Cerebellar cortex (tissue), 1 donor: ENCODE measurements around the gene TOP2B.

Source experiments
- DNase-seq: peaks from one replicate; pipeline ENCODE4 v3.0.0-alpha.2; 2015; ENCODE audit warnings: low spot score

Gene TOP2B, protein sequence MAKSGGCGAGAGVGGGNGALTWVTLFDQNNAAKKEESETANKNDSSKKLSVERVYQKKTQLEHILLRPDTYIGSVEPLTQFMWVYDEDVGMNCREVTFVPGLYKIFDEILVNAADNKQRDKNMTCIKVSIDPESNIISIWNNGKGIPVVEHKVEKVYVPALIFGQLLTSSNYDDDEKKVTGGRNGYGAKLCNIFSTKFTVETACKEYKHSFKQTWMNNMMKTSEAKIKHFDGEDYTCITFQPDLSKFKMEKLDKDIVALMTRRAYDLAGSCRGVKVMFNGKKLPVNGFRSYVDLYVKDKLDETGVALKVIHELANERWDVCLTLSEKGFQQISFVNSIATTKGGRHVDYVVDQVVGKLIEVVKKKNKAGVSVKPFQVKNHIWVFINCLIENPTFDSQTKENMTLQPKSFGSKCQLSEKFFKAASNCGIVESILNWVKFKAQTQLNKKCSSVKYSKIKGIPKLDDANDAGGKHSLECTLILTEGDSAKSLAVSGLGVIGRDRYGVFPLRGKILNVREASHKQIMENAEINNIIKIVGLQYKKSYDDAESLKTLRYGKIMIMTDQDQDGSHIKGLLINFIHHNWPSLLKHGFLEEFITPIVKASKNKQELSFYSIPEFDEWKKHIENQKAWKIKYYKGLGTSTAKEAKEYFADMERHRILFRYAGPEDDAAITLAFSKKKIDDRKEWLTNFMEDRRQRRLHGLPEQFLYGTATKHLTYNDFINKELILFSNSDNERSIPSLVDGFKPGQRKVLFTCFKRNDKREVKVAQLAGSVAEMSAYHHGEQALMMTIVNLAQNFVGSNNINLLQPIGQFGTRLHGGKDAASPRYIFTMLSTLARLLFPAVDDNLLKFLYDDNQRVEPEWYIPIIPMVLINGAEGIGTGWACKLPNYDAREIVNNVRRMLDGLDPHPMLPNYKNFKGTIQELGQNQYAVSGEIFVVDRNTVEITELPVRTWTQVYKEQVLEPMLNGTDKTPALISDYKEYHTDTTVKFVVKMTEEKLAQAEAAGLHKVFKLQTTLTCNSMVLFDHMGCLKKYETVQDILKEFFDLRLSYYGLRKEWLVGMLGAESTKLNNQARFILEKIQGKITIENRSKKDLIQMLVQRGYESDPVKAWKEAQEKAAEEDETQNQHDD (N-terminal part only)

DNA sequence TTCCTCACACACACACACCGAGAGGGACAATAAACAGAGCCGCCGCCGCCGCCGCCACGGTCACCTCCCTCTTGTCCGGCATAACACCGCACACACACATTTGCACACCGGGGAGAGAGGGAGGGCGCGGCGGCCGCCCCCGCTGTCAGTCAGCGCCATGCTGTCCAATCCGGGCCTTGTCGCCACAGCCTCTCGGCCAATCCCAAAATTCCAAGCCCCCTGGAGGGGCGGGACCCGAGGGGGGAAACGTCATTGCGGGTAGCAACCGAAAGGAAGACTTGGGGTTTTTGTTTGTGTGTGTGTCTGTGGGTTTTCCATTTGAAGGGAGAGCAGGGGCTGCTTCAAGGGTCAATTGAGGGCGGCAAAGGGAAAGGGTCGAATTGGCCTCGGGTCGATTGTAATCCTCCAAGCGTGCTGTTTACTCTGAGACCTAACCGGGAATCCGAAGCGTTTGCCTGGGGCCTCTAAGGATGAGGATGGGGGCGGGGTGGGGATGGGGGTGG lies at the start of gene TOP2B:
TSS of gene TOP2B (minus strand) at position 96 of the 503 bp plus-strand sequence. CDS start 610 bp downstream, outside the sequence.
- peak; percentile 98 for DNase-seq

DNA sequence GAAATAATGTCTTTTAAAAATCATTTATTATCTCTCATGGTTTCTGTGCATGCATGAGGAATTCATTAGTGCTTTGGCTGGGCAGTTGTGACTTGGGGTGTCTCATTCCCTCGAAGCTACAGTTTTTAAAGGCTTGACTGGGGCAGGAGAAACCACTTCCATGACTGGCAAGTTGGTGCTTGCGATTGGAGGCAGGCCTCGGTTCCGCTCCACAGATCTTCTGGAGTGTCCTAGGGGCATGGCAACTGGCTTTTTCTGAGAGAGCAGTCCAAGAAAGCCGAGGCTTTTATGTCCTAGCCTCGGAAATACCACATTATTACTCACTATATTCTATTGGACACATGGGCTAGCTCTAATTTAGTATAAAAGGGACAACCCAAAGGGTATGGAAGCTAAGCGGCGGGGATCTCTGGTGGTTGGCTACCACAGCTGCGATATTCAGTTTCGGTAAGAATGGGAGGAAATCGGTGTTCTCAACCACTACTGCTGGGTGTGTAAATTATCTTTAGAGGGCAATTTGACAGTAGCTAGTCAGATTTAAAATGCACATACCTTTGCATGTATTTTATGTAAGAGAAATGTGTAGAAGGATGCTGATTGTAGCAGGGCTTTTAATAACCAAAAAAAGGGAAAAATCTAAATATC lies 48.8 kb upstream of the TOP2B start:
- DNase-seq: no peak

DNA sequence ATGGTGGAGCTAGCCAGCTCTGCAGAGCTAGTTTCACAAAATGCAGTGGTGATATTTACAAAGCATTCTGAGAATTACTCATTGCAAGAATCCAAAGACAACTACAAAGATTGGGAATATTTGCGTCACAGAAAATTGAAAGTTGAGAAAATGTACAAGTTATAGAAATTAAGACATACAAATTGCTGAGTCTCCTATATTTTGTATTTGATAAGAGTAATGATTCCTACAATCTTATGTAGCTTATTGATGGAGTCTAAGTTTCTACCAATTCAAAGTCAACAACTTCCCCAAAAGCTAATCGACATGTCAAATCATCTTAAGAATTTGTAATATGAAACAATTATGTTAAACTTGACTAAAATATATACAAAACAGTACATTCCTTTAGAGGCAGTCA lies 46.4 kb upstream of the TOP2B start:
- no peak for DNase-seq

DNA sequence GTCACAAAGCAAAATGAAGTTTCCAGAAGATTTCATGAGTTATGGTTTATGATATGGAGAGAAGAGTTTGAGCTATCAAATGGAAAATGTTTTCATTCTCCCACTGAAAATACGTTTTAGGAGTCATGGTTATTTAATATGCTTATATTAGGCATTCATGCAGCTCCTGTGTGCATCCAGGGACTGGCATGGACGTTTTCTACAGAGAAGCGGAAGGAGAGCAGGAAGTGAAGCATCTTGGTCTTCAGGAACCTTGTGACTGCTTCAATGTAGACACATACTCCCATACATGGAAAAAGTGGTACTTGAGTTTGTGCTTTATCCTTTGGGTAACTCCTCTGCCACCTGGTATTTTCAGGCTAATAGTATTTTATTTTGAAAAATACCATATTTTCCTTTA lies 43.3 kb upstream of the TOP2B start:
- no peak for DNase-seq

DNA sequence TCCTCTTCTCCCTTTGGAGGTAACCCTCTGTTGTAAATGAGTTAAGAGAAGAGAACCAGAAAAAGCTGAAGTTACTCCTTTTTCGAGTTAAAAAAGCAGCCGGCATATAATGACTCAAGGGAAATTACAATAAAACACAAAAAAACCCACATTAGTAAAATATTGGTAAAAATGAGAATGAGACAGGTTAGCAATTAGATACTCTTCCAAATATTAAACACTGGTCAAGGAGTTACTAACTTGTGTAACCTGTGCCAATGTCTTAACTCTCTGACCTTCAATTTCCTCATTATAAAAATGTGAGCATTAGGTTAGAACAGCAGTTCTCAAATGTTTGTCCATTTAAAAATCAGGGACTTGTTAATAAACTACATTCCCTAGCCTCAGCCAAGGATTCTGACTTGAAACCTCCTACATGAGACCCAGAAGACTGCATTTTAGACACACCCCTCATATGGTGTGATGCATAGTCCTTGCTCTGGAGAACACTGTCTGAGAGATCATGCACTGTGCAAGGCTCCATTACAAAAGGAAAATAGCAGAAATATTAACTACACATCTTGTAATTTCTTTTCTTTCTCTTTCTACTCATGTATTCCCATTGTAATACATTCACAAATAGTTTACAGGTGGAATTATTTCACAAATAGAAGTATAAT lies 42.7 kb upstream of the TOP2B start:
- DNase-seq: no peak

DNA sequence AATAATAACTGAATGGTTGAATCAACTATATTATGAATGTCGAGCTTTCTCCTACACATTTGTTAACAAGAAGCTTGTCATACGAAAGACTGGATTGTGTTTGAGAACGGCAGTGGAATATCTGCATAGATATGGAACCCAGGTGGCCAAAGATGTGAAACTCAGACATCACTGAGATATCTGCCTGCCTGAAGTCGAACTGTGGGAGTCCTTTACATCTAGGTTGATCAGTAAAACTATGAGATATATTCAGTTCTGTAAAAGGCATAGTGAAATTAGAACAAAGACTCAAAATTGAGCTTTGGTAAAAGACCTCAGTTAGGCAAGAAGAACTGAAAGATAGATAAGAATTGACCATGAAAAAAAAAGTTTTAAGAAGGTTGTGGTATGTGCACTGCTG lies 41.5 kb upstream of the TOP2B start:
- no peak for DNase-seq

DNA sequence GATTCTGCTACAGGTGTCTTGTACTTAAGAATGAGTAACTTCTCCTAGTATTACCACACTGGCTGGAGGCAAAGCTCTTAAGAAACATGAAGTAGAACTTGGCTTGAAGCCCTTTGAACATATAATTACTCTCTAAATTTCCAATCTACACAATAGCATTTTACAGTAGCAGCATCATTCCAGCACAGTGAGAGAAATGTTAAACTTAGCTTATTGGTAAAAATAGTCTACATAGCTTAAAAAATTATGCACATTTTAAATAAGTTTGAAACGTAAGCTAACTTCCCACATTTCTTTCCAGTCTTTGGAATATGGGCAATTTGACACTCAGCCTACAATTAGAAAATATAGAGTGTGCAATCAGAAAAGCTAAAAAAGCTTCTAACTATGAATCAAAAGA lies 32.8 kb upstream of the TOP2B start:
- no peak for DNase-seq

DNA sequence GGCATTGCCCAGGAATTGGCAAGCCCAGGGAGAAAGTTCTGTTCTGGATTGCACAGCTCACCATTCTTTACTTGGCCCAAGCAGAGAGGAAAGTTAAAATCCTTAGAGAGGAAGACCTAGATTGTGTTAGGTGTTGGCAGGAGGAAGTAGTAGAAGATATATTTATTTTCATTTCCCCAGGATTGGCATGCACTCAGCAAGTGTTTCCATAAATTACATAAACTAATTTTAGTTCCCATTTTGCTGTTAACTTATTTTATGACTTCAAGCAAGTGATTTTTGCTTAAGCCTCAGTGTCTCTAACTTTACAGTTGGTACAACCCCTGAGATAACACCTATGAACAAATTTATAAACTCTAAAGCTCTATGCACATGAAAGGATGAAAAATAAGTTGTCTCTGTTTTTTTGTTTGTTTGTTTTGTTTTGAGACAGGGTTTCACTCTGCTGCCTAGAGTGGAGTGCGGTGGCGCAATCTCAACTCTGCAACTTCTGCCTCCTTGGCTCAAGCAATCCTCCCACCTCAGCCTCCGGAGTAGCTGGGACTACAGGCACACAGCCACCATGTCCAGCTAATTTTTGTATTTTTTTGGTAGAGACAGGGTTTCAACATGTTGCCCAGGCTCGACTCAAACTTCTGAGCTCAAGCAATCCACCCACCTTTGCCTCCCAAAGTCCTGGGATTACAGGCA lies 31.2 kb upstream of the TOP2B start:
- DNase-seq: no peak

DNA sequence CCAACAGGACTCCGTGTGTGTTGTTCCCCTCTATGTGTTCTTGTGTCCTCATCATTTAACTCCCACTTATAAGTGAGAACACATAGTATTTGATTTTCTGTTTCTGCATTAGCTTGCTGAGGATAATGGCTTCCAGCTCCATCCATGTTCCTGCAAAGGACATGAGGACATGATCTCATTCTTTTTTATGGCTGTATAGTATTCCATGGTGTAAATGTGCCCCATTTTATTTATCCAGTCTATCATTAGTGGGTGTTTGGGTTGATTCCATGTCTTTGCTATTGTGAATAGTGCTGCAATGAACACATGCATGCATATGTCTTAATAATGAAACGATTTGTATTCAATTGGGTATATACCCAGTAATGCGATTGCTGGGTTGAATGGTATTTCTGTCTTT lies 28.5 kb upstream of the TOP2B start:
- no peak for DNase-seq

DNA sequence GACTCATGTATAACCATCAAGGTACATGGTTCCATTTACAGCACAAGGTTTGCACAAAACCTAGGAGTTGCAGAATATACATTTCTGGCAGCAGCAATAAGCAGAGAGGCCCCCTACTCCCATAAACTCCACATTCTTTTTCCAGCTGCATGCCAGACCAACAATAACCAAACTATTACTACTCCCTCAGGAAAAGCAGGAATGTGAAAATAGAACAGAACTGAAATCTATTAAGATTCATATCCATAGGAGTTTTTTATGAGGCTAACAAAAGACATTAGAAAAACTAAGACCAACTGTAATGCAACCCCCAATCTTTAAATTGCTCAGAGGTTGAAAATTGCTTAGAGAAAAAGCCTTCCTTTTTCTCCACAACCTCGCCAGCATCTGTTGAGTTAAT lies 27.6 kb upstream of the TOP2B start:
- DNase-seq: no peak

DNA sequence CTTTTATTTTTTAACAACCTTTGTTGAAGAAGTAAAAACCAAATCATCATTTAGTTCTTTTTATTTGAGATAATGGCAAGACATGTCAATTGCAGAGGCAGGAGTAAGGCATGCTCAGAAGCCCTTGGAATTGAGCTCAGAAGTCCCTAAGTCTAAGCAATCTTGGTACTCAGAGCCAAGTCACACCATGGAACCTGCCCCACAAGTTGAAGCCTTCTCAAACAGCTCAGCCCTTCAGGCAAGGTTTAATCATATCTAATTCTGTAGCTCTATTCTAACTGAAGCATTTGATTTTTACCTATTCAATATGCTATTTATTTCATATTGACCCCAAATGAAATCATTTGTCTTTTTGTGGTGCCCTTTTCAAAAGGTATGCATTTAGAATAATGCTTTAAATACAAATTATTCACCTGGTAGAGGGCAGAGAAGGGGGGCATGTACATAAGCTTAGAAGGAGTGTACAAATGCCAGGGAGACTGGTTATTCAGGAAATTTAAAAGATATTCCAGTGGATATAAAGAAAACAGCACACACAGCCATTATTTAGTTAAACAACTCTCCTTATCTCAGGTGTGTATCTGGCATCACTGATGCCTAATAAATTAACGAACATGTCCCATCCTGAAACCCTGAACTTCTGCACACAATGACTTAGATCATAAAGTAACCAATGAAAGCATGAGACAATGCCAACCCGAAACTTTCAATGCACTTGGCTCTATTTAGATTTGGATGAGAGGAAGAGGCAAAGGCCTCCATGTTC lies 26.2 kb upstream of the TOP2B start:
- DNase-seq: no peak

DNA sequence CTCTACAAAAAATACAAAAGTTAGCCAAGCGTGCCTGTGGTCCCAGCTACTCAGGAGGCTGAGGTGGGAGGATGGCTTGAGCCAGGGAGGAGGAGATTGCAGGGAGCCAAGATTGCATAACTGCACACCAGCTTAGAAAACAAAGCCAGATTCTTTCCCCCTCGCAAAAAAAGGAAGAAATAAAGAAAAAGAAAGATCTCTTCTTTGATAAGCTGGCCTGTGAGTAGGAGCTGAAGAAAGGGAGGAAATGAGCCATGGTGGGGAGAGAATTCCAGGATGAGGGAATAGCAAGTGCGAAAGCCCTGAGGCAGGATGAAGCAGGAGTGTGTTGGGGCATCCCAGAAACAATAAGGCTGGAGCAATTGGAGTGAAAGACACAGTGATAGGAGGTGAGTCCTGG lies 24.5 kb upstream of the TOP2B start:
- DNase-seq: no peak

DNA sequence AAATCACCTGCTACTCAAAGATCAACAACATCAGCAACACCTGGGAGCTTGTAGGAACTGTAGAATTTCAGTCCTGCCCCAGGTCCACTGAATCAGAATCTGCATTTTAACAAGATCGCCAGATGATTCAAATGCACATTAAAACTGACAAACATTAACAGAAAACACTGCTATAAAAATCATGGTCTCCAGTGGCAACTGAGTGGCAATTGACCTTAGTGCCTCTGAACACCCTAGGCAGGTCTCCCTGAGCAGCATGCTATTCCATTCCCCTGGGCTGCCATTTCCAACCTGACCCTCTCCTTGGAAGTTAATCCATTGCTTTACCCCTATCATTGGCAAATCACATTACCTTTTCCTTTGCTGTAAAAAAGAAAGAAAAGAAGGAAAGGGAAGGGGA lies 23.0 kb upstream of the TOP2B start:
- DNase-seq: no peak

DNA sequence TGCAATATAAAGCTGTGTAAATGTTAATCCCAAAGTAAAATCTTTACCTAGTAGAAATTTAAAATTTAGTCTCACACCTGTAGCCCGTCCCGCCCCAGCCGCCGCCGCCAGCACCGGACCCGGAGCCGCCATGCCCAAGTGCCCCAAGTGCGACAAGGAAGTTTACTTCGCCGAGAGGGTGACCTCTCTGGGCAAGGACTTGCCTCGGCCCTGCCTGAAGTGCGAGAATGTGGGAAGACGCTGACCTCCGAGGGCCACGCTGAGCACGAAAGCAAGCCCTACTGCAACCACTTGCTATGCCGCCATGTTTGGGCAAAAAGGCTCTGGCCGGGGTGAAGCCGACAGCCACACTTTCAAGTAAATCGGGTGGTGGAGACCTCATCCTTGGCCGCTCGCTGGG lies 22.1 kb upstream of the TOP2B start:
- DNase-seq: no peak

DNA sequence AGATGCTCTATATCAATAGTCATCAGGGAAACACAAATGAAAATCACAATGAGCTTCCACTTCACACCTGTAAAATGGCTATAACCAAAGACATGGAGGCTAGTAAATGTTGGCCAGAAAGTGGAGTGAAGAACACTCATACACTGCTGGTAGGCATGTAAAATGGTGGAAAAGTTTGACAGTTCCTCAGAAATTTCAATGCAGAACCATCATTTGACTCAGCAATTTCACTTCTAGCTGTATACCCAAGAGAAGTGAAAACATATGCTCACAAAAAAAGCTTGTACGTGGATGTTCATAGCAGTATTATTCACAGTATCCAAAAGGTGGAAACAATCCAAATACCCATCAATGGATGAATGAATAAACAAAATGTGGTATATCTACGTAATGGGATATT lies 19.2 kb upstream of the TOP2B start:
- no peak for DNase-seq

DNA sequence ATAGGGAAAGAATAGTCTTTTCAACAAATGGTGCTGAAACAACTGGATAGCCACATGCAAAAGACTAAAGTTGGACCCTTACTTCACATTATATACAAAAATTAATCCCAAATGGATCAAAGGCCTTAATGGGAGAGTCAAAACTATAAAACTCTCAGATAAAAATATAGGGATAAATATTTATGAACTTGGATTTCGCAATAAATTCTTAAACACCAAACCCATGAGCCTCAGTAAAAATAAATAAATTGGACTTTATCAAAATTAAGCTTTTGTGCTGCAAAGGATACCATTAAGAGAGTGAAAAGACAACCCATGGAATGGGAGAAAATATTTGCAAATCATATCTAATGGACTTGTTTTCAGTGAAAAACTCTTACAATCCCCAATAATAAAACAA lies 18.7 kb upstream of the TOP2B start:
- no peak for DNase-seq

DNA sequence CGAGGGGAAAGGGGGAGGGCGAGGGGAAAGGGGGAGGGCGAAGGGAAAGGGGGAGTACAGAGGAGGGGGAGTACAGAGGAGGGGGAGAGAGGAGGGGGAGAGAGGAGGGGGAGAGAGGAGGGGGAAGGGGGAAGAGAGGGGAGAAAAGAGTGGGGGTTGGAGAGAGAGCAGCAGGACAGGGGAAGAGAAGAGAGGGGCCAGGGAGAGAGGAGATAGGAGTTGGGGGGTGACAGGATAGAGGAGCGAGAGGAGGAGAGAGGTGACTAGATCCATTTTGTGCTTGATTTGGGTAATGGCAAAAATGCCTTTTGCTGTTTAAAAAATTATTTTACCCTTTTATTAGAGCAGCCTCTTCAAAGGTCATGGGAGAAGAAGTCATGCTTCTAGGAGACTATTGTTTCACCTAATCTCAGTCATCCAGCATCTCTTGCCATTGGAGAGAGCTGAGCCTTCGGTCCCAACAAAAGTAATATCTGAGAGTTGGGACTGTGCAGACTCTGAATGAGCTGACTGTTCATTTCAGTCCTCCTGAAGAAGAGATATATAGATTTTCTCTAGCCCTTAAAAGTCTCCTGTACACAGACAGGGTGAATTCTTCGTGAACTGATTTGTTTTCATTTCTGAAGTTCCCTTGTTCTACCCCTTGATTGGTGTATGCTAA lies 15.1 kb upstream of the TOP2B start:
- no peak for DNase-seq

DNA sequence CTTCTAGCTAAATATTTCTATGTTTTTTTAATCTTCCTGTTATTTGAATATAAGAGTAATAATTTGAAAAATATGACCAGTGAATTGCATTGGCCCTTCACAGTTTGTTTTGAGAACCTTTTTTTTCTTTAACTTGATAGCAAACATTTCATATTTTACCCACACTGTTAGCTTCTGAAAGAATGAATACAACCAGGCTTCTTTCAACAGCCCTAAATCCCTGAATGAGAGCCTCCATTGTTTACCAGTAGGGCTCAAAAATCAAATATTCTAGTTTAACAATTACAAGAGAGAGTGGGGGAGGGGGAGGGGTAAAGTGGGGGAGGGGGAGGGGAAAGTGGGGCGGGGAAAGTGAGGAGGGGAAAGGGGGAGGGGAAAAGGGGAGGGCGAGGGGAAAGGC lies 14.5 kb upstream of the TOP2B start:
- DNase-seq: no peak

DNA sequence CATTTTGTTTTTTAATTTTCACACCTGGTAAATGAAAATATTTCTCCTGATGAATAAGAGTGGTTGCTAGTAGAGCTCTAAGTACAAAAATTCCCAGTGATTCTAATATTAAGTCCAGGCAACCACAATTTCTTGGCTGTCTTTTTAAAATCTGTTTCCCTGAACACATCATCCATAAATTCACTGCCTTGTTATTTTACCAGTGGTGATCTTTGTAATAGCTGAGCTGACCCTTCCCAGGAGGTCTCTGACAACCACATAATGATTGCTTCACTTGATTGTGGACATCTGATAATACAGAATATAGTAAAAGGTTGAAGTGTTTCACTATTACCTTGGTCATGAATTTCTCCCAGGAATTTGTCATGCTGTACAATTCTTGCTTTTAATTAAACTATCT lies 13.9 kb upstream of the TOP2B start:
- DNase-seq: no peak

DNA sequence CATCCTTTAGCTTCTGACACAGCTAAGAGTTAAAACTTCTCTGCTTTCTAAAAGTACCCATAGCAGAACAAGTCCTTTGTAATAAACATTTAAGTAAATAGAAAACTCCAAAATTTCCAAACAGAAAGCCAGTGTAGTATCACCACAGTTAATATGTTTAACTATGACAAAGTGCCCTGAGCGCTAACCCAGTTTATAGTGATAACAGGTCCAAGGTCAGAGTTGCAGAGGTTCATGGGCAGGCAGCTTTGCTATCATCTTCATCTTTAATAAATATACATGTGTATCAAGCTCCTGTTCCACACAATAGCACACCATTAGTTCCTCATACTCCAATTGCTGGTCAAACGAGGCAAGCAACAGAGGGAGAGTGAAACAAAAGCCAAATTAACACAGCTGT lies 12.4 kb upstream of the TOP2B start:
- no peak for DNase-seq
